Right atrium auricular region (tissue), 2 donors: ENCODE results near the gene KCNIP1. TPM values are rescaled to one million over a fixed set of nuclear protein-coding genes. Genes with fewer than 3 reads are reported as not detected.

ENCODE experiments used
- DNase-seq: peaks from one replicate; pipeline ENCODE4 v3.0.0-alpha.2; 2019; ENCODE audit warnings: low spot score
- H3K27ac ChIP-seq, 2 donors: fragments of 200-600 bp; sonication (generic); 1 replicate in 1 of 2; 2 replicates in 1 of 2; pipeline ENCODE4 v1.5.1; 2016 to 2019
- H3K27me3 ChIP-seq, 2 donors: fragments of 200-600 bp; sonication (generic); one replicate each; pipeline versions ENCODE4 v1.5.1 to v1.6.0; 2017 to 2019
- H3K36me3 ChIP-seq: fragments of 200-600 bp; sonication (generic); one replicate; pipeline ENCODE4 v1.5.1; 2016
- H3K4me1 ChIP-seq, 2 donors: fragments of 200-600 bp; sonication (generic); one replicate each; pipeline versions ENCODE4 v1.5.1 to v1.6.0; 2017 to 2019
- H3K4me3 ChIP-seq, 2 donors: fragments of 200-600 bp; sonication (generic); 1 replicate in 1 of 2; 2 replicates in 1 of 2; pipeline ENCODE4 v1.5.1; 2017 to 2019; ENCODE audit warnings: mild to moderate bottlenecking in 1 of 2, moderate library complexity in 1 of 2
- H3K9me3 ChIP-seq, 2 donors: fragments of 200-600 bp; sonication (generic); one replicate each; pipeline ENCODE4 v1.5.1; 2019
- CTCF ChIP-seq, 2 donors: fragments of 200-600 bp; sonication (generic); IDR thresholded peaks; one replicate each; pipeline ENCODE4 v1.5.1; 2019; ENCODE audit warnings: antibody characterized with exemption in 2 of 2
- total RNA-seq, 2 donors: library from RNA; depleted of rRNA; stranded (reverse); fragments of >200 nt; gene quantifications; one replicate each; pipeline ENCODE4 v1.1.0, GENCODE V29; 2016

The KCNIP1 gene
- total RNA-seq, 2 donors from 2014 or later = not detected

DNA sequence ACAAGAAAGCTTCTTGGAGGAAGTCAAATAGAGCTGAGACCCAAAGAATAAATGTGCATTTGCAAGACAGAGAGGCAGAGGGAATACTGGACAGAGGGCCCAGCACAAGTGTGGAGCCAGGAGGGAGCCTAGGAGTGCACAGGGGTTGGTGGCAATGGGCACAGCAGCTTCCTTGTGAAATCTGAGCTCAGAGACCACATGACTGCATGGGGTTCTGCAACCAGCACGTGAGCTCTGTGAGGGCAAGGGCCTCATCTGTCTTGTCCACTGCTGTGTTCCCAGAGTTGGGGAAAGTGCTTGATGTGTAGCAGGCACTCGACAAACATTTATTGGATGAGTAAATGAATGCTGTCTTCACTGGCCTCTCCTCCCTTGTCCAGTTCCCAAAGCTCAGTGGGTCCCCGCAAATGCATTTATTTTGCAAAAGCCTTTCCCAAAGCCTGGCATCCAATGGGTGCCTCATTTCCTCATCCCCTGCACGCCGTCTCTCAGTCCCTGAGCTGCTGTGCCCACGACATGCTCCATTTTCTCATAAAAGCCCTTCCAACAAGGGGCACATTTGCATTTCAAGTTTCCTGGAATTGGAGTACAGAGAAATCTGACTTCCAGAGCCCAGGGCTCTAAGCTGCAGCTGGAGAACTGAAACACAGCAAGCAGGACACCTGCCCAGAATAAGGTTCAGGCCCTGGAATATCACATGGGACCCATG is 58.5 kb downstream of the KCNIP1 start:
- TF ChIP-seq CTCF (IDR thresholded peaks at IDR 0.05) = no peak
- no peaks in the 10 kb centered on the region for H3K36me3 ChIP-seq
- DNase-seq = no peak

DNA sequence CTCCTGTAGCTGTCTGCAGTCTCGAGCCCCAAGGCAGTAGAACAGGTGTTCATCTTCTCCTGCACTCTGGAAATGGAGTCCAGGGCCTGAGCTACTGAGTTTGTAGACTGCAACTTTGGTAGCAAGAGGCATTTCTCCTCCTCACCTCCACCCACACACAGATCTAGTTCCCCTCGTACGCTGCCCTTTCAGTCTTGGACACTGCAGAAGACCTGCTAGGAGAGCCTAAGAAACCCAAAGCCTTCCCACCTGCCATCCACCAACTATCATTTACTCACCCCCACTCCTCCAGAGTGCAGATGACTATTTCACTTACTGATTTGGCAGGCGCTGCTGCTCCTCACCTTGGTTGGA is 59.0 kb downstream of the KCNIP1 start:
- TF ChIP-seq CTCF (IDR thresholded peaks at IDR 0.05) = no peak
- Histone ChIP-seq H3K4me3 (no peak overlapping the region), H3K9me3 (no peaks in the 10 kb centered on the region), H3K36me3 (no peaks in the 10 kb centered on the region), H3K4me1 (no peaks in the 10 kb centered on the region), H3K27me3 (no peaks in the 10 kb centered on the region), H3K27ac (no peak overlapping the region)
- no peak for DNase-seq

More for the DNA sequence above, 58.5 kb downstream of the KCNIP1 start:
- no peak overlapping the region for H3K4me3 ChIP-seq
- H3K9me3 ChIP-seq = no peaks in the 10 kb centered on the region
- H3K4me1 ChIP-seq = no peaks in the 10 kb centered on the region
- H3K27me3 ChIP-seq = no peaks in the 10 kb centered on the region
- H3K27ac ChIP-seq = no peak overlapping the region

- DNase-seq = no peak
- no peak overlapping the region for H3K4me3 ChIP-seq
- H3K27ac ChIP-seq = no peak overlapping the region
- no peaks in the 10 kb centered on the region for H3K9me3 ChIP-seq
- TF ChIP-seq CTCF (IDR thresholded peaks at IDR 0.05) = no peak
- no peaks in the 10 kb centered on the region for H3K36me3 ChIP-seq
- H3K4me1 ChIP-seq = no peaks in the 10 kb centered on the region
- H3K27me3 ChIP-seq = no peaks in the 10 kb centered on the region
Observed at GRCh38 chr5:170563824-170564567, 60.2 kb downstream of the KCNIP1 start.

DNA sequence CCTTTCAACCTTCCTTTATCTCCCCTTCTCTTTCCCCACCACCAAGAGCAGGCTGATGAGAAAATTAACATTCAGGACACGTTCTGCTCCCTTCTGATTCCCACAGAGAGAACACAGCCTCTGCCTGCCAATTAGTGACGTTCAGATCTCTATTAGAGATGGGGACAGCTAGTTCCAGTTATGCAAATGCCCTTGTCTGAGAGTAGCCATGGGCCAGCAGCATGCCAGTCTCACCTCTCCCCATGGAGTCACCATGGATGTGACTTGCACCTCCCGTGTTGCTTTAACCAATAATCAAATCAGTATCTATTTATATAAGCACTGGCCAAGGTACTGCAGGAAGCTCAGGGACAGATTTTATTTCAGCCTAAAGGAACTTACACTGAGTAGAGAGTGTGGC is 61.3 kb downstream of the KCNIP1 start:
- no peak overlapping the region for H3K27ac ChIP-seq
- no peaks in the 10 kb centered on the region for H3K4me1 ChIP-seq
- no peaks in the 10 kb centered on the region for H3K36me3 ChIP-seq
- no peak for DNase-seq
- H3K9me3 ChIP-seq = no peaks in the 10 kb centered on the region
- peaks cover 0 to under 1% of the 10 kb centered on the region in 2 donors for H3K27me3 ChIP-seq
- TF ChIP-seq CTCF (IDR thresholded peaks at IDR 0.05) = no peak
- H3K4me3 ChIP-seq = no peak overlapping the region

DNA sequence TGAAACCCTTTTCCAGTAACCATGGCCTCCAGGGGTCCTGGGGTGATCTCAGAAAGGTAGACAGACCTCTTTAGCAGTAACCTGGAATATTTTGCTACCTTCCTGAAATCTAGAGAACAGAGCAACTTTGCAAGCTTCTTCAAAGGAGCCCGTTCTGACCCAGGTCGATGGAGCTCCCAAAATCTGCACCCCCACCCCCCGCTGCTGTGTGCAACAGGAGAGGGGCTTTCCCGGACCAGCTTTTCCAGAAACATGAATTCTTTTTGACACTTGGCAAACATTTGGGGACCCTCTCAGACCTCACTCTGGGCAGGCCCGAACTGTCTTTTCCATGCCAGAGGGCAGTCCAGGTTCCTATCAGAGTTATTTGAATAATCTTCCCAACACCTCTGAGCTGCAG is 65.3 kb downstream of the KCNIP1 start:
- TF ChIP-seq CTCF (IDR thresholded peaks at IDR 0.05) = no peak
- DNase-seq = no peak
- Histone ChIP-seq H3K4me1 (no peaks in the 10 kb centered on the region), H3K9me3 (no peaks in the 10 kb centered on the region), H3K27ac (no peak overlapping the region), H3K4me3 (no peak overlapping the region), H3K27me3 (peaks cover 0 to 5% of the 10 kb centered on the region in 2 donors), H3K36me3 (no peaks in the 10 kb centered on the region)
